Gastroesophageal sphincter (tissue), 3 donors: ENCODE results near the gene LRP1B.

Experiments
- EP300 ChIP-seq: sonication (generic); formaldehyde crosslinking; IDR thresholded peaks from one replicate; pipeline ENCODE4 v1.6.1; 2017; ENCODE audit warnings: antibody characterized with exemption, mild to moderate bottlenecking
- POLR2A ChIP-seq, 2 donors: fragments of 450-650 bp; IDR thresholded peaks; one replicate each; pipeline ENCODE4 v1.6.1; 2017; ENCODE audit warnings: antibody characterized with exemption in 2 of 2, mild to moderate bottlenecking in 2 of 2, moderate library complexity in 1 of 2
- POLR2AphosphoS5 ChIP-seq: sonication (generic); formaldehyde crosslinking; IDR thresholded peaks from one replicate; pipeline ENCODE4 v1.6.1; 2017; ENCODE audit warnings: antibody characterized with exemption
- TF ChIP-seq, protein P1 (sequence below), 4 experiments: fragments of 200-600 bp in 2 of 4; fragments of 450-650 bp in 2 of 4; sonication (generic) in 1 of 4; IDR thresholded peaks; one replicate each; pipeline ENCODE4 v1.5.1; 2017 to 2019; ENCODE audit warnings: antibody characterized with exemption in 4 of 4, mild to moderate bottlenecking in 2 of 4, moderate library complexity in 2 of 4

DNA sequence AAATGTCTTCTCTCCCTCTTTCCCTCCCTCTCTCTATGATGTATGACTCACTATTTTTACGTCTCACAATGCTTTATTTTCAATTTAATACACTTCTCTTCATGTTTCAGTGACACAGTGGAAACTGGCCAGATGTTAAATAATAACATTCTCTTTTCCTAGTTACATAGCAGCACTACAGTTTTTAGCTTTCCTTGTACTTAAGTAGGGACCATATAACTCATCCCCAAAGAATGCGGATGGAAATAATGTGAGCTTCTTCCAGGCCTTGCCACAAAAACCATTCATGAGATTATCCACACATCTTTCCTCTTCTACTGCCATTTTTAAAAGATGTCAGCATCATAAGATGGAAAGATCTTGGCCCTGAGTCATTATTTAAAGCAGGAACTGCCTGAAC lies 789.4 kb downstream of the LRP1B start:
- TF ChIP-seq, protein P1, sequence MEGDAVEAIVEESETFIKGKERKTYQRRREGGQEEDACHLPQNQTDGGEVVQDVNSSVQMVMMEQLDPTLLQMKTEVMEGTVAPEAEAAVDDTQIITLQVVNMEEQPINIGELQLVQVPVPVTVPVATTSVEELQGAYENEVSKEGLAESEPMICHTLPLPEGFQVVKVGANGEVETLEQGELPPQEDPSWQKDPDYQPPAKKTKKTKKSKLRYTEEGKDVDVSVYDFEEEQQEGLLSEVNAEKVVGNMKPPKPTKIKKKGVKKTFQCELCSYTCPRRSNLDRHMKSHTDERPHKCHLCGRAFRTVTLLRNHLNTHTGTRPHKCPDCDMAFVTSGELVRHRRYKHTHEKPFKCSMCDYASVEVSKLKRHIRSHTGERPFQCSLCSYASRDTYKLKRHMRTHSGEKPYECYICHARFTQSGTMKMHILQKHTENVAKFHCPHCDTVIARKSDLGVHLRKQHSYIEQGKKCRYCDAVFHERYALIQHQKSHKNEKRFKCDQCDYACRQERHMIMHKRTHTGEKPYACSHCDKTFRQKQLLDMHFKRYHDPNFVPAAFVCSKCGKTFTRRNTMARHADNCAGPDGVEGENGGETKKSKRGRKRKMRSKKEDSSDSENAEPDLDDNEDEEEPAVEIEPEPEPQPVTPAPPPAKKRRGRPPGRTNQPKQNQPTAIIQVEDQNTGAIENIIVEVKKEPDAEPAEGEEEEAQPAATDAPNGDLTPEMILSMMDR (IDR thresholded peaks at IDR 0.05) = no peak
- no peak for TF ChIP-seq POLR2AphosphoS5
- no peak for TF ChIP-seq EP300
- TF ChIP-seq POLR2A (IDR thresholded peaks at IDR 0.05) = no peak
